K562 (cell line): ENCODE measurements around the gene TIAM1. TPM values are rescaled to one million over a fixed set of nuclear protein-coding genes. Genes with fewer than 3 reads are reported as not detected.

Source experiments
- TBP ChIP-seq: optimal IDR thresholded peaks from 2 replicates; pipeline ENCODE3; 2011; ENCODE audit warnings: low read depth, low read length, improper control_type of control experiment
- polyA plus RNA-seq, 8 experiments: library from polyadenylated mRNA; depleted of rRNA in 4 of 8; stranded (reverse) in 5 of 8; unstranded in 3 of 8; fragments of >200 nt; fragmentation: Nextera tagmentation in 2 of 8; fragmentation: Illumina TruSeq in 1 of 8; extraction: Ambion mirVana in 2 of 8; extraction: Trizol in 1 of 8; gene quantifications; 2 replicates each; pipeline versions ENCODE4 v1.2.1 to v1.2.3, GENCODE V29; 2011 to 2014; ENCODE audit warnings: inconsistent platforms in 1 of 8, missing spikeins in 1 of 8
- total RNA-seq, 7 experiments: library from RNA; depleted of rRNA in 6 of 7; stranded (reverse); fragments of >200 nt in 6 of 7; fragmentation: Illumina TruSeq in 2 of 7; extraction: Trizol in 2 of 7; gene quantifications; 2 replicates each; pipeline versions ENCODE4 v1.2.1 to v1.2.3, GENCODE V29; 2011 to 2021; ENCODE audit warnings: low replicate concordance in 1 of 7
- TF ChIP-seq, protein P1 (sequence below), 2 experiments: fragments of 450-650 bp; IDR thresholded peaks; 2 replicates each; pipeline ENCODE4 v1.6.1; 2018; ENCODE audit warnings: mild to moderate bottlenecking in 2 of 2, low read depth in 1 of 2; ENCODE audit not compliant: partially characterized antibody in 2 of 2
- TF ChIP-seq, protein P2 (sequence below), 2 experiments: IDR thresholded peaks in 1 of 2; conservative IDR thresholded peaks in 1 of 2; 2 replicates each; pipeline ENCODE4 v1.6.1; 2016; ENCODE audit warnings: low read depth in 2 of 2, mild to moderate bottlenecking in 1 of 2, missing compliant biosample characterization in 1 of 2, missing genetic modification characterization in 1 of 2, moderate library complexity in 1 of 2

Gene TIAM1
- total and polyA plus RNA-seq, 9 of the 15 experiments (the other 6 are each of a cell fraction or from before 2014, with no cell fraction given) = 0.11 TPM; not detected in 8

DNA sequence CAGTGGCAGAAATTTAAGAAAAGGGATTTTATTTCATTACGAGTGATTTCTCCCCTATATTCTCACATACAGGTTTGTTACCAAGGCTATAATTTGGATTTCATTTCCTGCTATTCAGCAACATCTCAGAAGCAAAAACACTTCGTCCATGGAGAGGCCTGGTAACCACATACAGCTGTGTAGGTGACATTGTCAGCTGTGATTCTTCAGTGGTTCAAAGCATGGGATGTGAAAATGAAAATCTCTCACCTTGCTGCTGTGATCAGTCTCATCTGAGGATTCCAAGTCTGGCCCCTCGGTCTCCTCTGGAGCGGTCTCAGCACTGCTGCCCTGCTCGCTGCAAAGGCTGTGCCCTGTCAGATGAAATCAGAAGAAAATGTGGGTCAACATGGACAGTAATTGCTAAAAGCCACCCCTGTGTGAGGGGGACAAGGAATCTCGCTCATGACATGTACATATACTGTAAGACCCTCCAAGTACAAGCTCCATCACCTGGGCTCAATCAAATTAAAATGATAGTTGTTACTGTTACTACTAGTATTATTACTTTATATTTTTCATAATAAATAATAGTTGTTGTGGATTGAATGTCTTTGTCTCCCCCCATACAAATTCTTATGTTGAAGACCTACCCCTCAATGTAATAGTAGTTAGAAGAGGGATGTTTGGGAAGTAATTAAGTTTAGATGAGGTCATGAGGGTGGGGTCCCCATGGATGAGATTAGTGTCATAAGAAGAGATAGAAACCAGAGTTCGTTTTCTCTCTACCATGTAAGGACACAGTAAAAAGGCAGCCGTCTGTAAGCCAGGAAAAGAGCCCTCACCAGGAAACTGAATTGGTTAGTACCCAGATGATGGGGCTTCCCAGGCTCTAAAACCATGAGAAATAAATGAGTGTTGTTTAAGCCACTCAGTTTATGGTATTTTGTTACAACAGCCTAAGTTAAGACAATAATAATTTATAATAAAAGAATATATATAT, 179.1 kb downstream of the TIAM1 start (continued):
- TF ChIP-seq, protein P1, sequence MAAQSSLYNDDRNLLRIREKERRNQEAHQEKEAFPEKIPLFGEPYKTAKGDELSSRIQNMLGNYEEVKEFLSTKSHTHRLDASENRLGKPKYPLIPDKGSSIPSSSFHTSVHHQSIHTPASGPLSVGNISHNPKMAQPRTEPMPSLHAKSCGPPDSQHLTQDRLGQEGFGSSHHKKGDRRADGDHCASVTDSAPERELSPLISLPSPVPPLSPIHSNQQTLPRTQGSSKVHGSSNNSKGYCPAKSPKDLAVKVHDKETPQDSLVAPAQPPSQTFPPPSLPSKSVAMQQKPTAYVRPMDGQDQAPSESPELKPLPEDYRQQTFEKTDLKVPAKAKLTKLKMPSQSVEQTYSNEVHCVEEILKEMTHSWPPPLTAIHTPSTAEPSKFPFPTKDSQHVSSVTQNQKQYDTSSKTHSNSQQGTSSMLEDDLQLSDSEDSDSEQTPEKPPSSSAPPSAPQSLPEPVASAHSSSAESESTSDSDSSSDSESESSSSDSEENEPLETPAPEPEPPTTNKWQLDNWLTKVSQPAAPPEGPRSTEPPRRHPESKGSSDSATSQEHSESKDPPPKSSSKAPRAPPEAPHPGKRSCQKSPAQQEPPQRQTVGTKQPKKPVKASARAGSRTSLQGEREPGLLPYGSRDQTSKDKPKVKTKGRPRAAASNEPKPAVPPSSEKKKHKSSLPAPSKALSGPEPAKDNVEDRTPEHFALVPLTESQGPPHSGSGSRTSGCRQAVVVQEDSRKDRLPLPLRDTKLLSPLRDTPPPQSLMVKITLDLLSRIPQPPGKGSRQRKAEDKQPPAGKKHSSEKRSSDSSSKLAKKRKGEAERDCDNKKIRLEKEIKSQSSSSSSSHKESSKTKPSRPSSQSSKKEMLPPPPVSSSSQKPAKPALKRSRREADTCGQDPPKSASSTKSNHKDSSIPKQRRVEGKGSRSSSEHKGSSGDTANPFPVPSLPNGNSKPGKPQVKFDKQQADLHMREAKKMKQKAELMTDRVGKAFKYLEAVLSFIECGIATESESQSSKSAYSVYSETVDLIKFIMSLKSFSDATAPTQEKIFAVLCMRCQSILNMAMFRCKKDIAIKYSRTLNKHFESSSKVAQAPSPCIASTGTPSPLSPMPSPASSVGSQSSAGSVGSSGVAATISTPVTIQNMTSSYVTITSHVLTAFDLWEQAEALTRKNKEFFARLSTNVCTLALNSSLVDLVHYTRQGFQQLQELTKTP (IDR thresholded peaks at IDR 0.05; ENCODE audit: low read depth in 1 of 2, partially characterized antibody in 2 of 2) = no peak
- no peak for TF ChIP-seq TBP
- TF ChIP-seq, protein P2, sequence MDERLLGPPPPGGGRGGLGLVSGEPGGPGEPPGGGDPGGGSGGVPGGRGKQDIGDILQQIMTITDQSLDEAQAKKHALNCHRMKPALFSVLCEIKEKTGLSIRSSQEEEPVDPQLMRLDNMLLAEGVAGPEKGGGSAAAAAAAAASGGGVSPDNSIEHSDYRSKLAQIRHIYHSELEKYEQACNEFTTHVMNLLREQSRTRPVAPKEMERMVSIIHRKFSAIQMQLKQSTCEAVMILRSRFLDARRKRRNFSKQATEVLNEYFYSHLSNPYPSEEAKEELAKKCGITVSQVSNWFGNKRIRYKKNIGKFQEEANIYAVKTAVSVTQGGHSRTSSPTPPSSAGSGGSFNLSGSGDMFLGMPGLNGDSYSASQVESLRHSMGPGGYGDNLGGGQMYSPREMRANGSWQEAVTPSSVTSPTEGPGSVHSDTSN (CRISPR knock-in tag; IDR thresholded peaks at IDR 0.05; ENCODE audit: low read depth) = no peak
- TF ChIP-seq, protein P2 (tag; conservative IDR thresholded peaks at IDR 0.05; ENCODE audit: low read depth) = no peak
- TF ChIP-seq, all 486 proteins: peak for 0
